ENCODE measurements around the gene IFT27.

Gene IFT27

DNA sequence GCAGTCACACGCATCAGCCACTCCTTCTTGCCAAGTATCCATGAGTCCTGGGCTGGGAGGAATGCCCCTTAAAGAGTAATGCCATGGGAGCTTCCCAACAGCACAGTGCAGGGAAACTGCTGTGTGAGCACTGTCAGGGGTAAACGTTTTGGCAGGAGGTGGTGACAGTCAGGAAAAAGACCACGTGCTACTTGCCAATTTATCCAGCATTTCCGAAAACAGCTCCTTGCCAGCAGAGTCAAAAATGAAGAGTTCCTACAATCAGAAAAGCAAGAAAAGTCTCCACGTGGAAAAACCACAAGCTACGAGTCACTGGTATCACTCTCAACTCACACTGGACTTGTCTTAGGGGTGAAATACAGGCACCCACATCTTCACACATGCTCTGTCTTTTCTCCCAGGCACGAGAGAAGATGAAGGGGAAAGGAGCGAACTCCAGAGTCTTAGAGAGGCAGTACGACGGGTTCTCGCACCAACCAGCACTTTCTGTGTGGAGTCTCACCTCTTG is 9.9 kb downstream of the IFT27 start:
- no peaks in the 10 kb centered on the region for H3K27me3 ChIP-seq (ENCODE audit: insufficient read depth, poor library complexity, severe bottlenecking)
- no peak overlapping the region for H3K4me3 ChIP-seq (replicated peaks; ENCODE audit: insufficient read depth, low read length)
- no peak overlapping the region for H3K27ac ChIP-seq (replicated peaks)
- DNase-seq (ENCODE audit: low read depth in 1 of 2, low spot score in 1 of 2), result no peak
- TF ChIP-seq GABPA (IDR thresholded peaks at IDR 0.05; ENCODE audit: low read depth) (no peak), CTCF (IDR thresholded peaks at IDR 0.05; ENCODE audit: insufficient read depth, low read length) (no peak), SPI1 (IDR thresholded peaks at IDR 0.05; ENCODE audit: borderline replicate concordance, low read depth) (no peak), REST (IDR thresholded peaks at IDR 0.05; ENCODE audit: insufficient replicate concordance, low read depth) (no peak)

DNA sequence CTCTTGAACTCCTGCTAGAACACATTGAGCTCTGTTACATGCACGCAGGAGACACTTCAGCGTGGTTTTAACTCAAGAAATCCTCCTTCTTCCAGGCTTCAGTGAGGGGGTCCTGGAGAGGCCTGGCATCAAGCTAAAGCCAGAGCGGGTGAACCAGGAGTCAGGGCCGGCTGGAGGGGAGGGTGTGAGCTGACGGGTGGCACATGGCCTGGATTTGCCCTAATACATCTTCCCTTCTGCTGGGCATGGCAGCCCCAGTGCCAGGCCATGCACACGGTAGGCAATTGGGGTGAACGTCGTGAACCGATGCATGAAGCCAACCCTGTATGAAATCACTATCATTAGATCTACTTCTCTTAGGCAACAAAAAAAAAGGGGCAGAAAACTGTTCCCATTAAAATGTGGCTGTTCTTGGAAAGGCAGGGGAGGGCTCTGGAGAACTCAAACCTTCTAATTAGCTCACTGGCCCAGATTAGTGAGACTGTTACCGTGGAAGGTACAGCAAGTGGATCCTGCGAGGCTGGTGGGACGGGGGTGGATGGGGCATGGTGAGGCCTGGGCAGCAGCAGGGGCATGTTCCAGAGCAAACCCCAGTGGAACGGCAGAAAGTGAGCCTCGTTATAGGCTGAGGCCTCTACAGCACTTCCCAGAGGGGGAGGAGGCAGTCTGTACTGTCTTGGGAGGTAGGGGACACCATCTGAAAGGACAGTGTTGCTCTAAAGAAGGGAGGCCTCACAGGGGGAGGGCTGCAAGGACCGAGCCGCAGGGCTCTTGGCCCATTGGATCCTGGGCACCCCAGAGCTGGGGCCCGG is 10.6 kb downstream of the IFT27 start:
- H3K27me3 ChIP-seq (ENCODE audit: insufficient read depth, poor library complexity, severe bottlenecking), result no peaks in the 10 kb centered on the region
- no peak overlapping the region for H3K4me3 ChIP-seq (replicated peaks; ENCODE audit: insufficient read depth, low read length)
- DNase-seq (ENCODE audit: low read depth in 1 of 2, low spot score in 1 of 2), result no peak
- TF ChIP-seq GABPA (IDR thresholded peaks at IDR 0.05; ENCODE audit: low read depth), result no peak
- no peak for TF ChIP-seq CTCF (IDR thresholded peaks at IDR 0.05; ENCODE audit: insufficient read depth, low read length)
- TF ChIP-seq SPI1 (IDR thresholded peaks at IDR 0.05; ENCODE audit: borderline replicate concordance, low read depth), result no peak
- no peak for TF ChIP-seq REST (IDR thresholded peaks at IDR 0.05; ENCODE audit: insufficient replicate concordance, low read depth)
- no peak for TF ChIP-seq POLR2AphosphoS5 (IDR thresholded peaks at IDR 0.05; ENCODE audit: low read depth)
- H3K27ac ChIP-seq (replicated peaks), result no peak overlapping the region

GRCh38 chr22:36764641-36765040 is 11.3 kb downstream of the IFT27 start:
- Histone ChIP-seq H3K4me3 (replicated peaks; ENCODE audit: insufficient read depth, low read length) (no peak overlapping the region), H3K27me3 (ENCODE audit: insufficient read depth, poor library complexity, severe bottlenecking) (no peaks in the 10 kb centered on the region), H3K27ac (replicated peaks) (no peak overlapping the region)
- no peak for DNase-seq (ENCODE audit: low read depth in 1 of 2, low spot score in 1 of 2)
- TF ChIP-seq SPI1 (IDR thresholded peaks at IDR 0.05; ENCODE audit: borderline replicate concordance, low read depth), result no peak

DNA sequence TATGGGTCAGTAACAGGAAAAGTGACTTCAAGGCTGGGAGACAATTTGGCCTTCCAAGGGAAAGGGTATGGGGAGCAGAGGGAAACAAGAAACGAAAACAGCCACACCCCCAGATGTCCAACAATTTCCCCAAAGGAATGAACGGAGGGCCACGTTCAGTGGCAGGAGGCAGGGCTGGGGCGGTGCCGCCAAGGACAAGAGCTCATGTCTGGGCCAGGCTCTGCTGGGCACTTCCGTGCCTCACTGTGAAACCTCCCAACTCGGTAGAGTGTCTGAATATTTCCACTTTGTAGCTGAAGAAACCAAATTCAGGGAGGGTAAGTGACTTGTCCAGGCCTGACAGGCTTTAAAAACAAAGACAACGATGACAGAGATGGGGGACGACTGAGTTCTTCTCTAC is 11.9 kb downstream of the IFT27 start:
- TF ChIP-seq REST (IDR thresholded peaks at IDR 0.05; ENCODE audit: insufficient replicate concordance, low read depth) (no peak), SPI1 (IDR thresholded peaks at IDR 0.05; ENCODE audit: borderline replicate concordance, low read depth) (no peak), POLR2AphosphoS5 (IDR thresholded peaks at IDR 0.05; ENCODE audit: low read depth) (no peak), CTCF (IDR thresholded peaks at IDR 0.05; ENCODE audit: insufficient read depth, low read length) (no peak), GABPA (IDR thresholded peaks at IDR 0.05; ENCODE audit: low read depth) (no peak)
- DNase-seq (ENCODE audit: low read depth in 1 of 2, low spot score in 1 of 2), result no peak
- Histone ChIP-seq H3K27me3 (ENCODE audit: insufficient read depth, poor library complexity, severe bottlenecking) (no peaks in the 10 kb centered on the region), H3K4me3 (replicated peaks; ENCODE audit: insufficient read depth, low read length) (no peak overlapping the region), H3K27ac (replicated peaks) (no peak overlapping the region)

Data from HL-60 (cell line).